ENCODE measurements around the gene PIEZO2.

The PIEZO2 gene

GRCh38 chr18:10878703-10879102 is 270.7 kb downstream of the PIEZO2 start:
- 89% methylated on average over 1 of the region's 1 CpG for WGBS
- no peaks in the 10 kb centered on the region for H3K4me1 ChIP-seq (ENCODE audit: control insufficient read depth, insufficient read depth, low read depth, low read length)
- no peaks in the 10 kb centered on the region for H3K79me1 ChIP-seq (replicated peaks; ENCODE audit: low read length, poor library complexity, severe bottlenecking)
- no peak overlapping the region for H4K91ac ChIP-seq (ENCODE audit: low read length)
- peaks cover 0 to 3% of the 10 kb centered on the region in 2 experiments for H3K27me3 ChIP-seq (ENCODE audit: control insufficient read depth in 1 of 2, insufficient read depth in 1 of 2, low read length in 2 of 2)
- H4K8ac ChIP-seq (ENCODE audit: low read length), result no peak overlapping the region
- H3K9ac ChIP-seq (ENCODE audit: low read length), result no peak overlapping the region
- H3K4me2 ChIP-seq (ENCODE audit: low read length, poor library complexity, severe bottlenecking), result no peak overlapping the region
- H3K27ac ChIP-seq (ENCODE audit: low read length, poor library complexity, severe bottlenecking), result no peak overlapping the region
- no peak overlapping the region for H2BK5ac ChIP-seq (ENCODE audit: low read depth, low read length, poor library complexity, severe bottlenecking)
- H3K23ac ChIP-seq (ENCODE audit: low read length in 2 of 2), result no peak overlapping the region
- H3K18ac ChIP-seq (ENCODE audit: low read depth in 1 of 2, low read length in 2 of 2), result no peak overlapping the region
- H2AK5ac ChIP-seq (ENCODE audit: low read length, severe bottlenecking), result no peak overlapping the region
- H2AFZ ChIP-seq (ENCODE audit: low read depth, low read length), result no peak overlapping the region
- no peaks in the 10 kb centered on the region for H3K9me3 ChIP-seq (ENCODE audit: control insufficient read depth, low read length)
- no peak overlapping the region for H3K4ac ChIP-seq (ENCODE audit: low read depth in 1 of 2, low read length in 2 of 2)
- no peak overlapping the region for H2BK15ac ChIP-seq (ENCODE audit: low read depth, poor library complexity, severe bottlenecking)
- H2BK12ac ChIP-seq (ENCODE audit: low read length in 2 of 2), result no peak overlapping the region
- H3K14ac ChIP-seq (ENCODE audit: low read length in 2 of 2), result no peak overlapping the region
- no peaks in the 10 kb centered on the region for H3K36me3 ChIP-seq (ENCODE audit: control insufficient read depth in 1 of 2, insufficient read depth in 2 of 2, low read depth in 1 of 2, low read length in 2 of 2)
- no peak overlapping the region for H2BK120ac ChIP-seq (ENCODE audit: low read depth, low read length)
- no peak for DNase-seq
- no peak overlapping the region for H3K4me3 ChIP-seq (ENCODE audit: insufficient read depth in 1 of 2, low read depth in 1 of 2, low read length in 2 of 2)

DNA sequence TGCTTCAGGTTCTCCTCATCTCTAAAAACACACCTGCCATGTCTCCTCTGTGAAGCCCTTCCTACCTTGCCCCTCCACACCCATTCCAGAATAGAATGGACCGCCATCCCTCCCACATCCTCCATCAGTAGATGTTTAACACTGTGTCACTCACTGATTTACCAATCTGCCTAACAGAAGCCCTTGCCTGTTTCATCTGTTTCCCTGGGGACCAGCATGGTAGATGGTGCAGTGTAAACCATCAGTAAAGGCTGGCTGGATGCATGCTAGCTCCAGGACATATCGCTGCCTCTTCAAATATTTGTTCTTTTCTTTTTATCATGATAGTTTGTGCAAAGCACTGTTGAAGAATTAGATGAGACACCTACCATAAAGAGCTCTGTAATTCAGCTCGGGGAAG is 271.4 kb downstream of the PIEZO2 start:
- Histone ChIP-seq H2AFZ (ENCODE audit: low read depth, low read length) (no peak overlapping the region), H2BK120ac (ENCODE audit: low read depth, low read length) (no peak overlapping the region), H3K23ac (ENCODE audit: low read length in 2 of 2) (no peak overlapping the region), H2AK5ac (ENCODE audit: low read length, severe bottlenecking) (no peak overlapping the region), H3K9ac (ENCODE audit: low read length) (no peak overlapping the region), H3K4me3 (ENCODE audit: insufficient read depth in 1 of 2, low read depth in 1 of 2, low read length in 2 of 2) (no peak overlapping the region), H3K9me3 (ENCODE audit: control insufficient read depth, low read length) (no peaks in the 10 kb centered on the region), H4K8ac (ENCODE audit: low read length) (no peak overlapping the region), H2BK5ac (ENCODE audit: low read depth, low read length, poor library complexity, severe bottlenecking) (no peak overlapping the region), H3K4me2 (ENCODE audit: low read length, poor library complexity, severe bottlenecking) (no peak overlapping the region), H3K4ac (ENCODE audit: low read depth in 1 of 2, low read length in 2 of 2) (no peak overlapping the region), H3K18ac (ENCODE audit: low read depth in 1 of 2, low read length in 2 of 2) (no peak overlapping the region), H3K79me1 (replicated peaks; ENCODE audit: low read length, poor library complexity, severe bottlenecking) (no peaks in the 10 kb centered on the region), H2BK12ac (ENCODE audit: low read length in 2 of 2) (peak overlapping the region in 1 of 2 experiments; percentile 19), H3K36me3 (ENCODE audit: control insufficient read depth in 1 of 2, insufficient read depth in 2 of 2, low read depth in 1 of 2, low read length in 2 of 2) (no peaks in the 10 kb centered on the region), H3K27ac (ENCODE audit: low read length, poor library complexity, severe bottlenecking) (no peak overlapping the region), H3K4me1 (ENCODE audit: control insufficient read depth, insufficient read depth, low read depth, low read length) (no peaks in the 10 kb centered on the region), H3K14ac (ENCODE audit: low read length in 2 of 2) (no peak overlapping the region), H4K91ac (ENCODE audit: low read length) (no peak overlapping the region), H2BK15ac (ENCODE audit: low read depth, poor library complexity, severe bottlenecking) (no peak overlapping the region), H3K27me3 (ENCODE audit: control insufficient read depth in 1 of 2, insufficient read depth in 1 of 2, low read length in 2 of 2) (peaks cover 0 to 3% of the 10 kb centered on the region in 2 experiments)
- no peak for DNase-seq
- WGBS, result 90% methylated on average over 2 of the region's 3 CpGs

GRCh38 chr18:10875811-10876210 is 273.6 kb downstream of the PIEZO2 start:
- no peak overlapping the region for H2BK5ac ChIP-seq (ENCODE audit: low read depth, low read length, poor library complexity, severe bottlenecking)
- H3K4me1 ChIP-seq (ENCODE audit: control insufficient read depth, insufficient read depth, low read depth, low read length), result no peaks in the 10 kb centered on the region
- DNase-seq, result no peak
- H3K23ac ChIP-seq (ENCODE audit: low read length in 2 of 2), result no peak overlapping the region
- no peaks in the 10 kb centered on the region for H3K36me3 ChIP-seq (ENCODE audit: control insufficient read depth in 1 of 2, insufficient read depth in 2 of 2, low read depth in 1 of 2, low read length in 2 of 2)
- no peak overlapping the region for H3K9ac ChIP-seq (ENCODE audit: low read length)
- H2BK120ac ChIP-seq (ENCODE audit: low read depth, low read length), result no peak overlapping the region
- no peak overlapping the region for H3K4ac ChIP-seq (ENCODE audit: low read depth in 1 of 2, low read length in 2 of 2)
- H3K9me3 ChIP-seq (ENCODE audit: control insufficient read depth, low read length), result no peaks in the 10 kb centered on the region
- no peak overlapping the region for H2AK5ac ChIP-seq (ENCODE audit: low read length, severe bottlenecking)
- H3K27me3 ChIP-seq (ENCODE audit: control insufficient read depth in 1 of 2, insufficient read depth in 1 of 2, low read length in 2 of 2), result peaks cover 0 to 11% of the 10 kb centered on the region in 2 experiments
- H4K91ac ChIP-seq (ENCODE audit: low read length), result no peak overlapping the region
- H3K18ac ChIP-seq (ENCODE audit: low read depth in 1 of 2, low read length in 2 of 2), result no peak overlapping the region
- WGBS, result 64% methylated on average over 2 of the region's 2 CpGs
- no peak overlapping the region for H3K14ac ChIP-seq (ENCODE audit: low read length in 2 of 2)
- no peak overlapping the region for H2AFZ ChIP-seq (ENCODE audit: low read depth, low read length)
- H2BK12ac ChIP-seq (ENCODE audit: low read length in 2 of 2), result no peak overlapping the region
- no peak overlapping the region for H2BK15ac ChIP-seq (ENCODE audit: low read depth, poor library complexity, severe bottlenecking)
- H3K4me3 ChIP-seq (ENCODE audit: insufficient read depth in 1 of 2, low read depth in 1 of 2, low read length in 2 of 2), result no peak overlapping the region
- no peaks in the 10 kb centered on the region for H3K79me1 ChIP-seq (replicated peaks; ENCODE audit: low read length, poor library complexity, severe bottlenecking)
- H3K27ac ChIP-seq (ENCODE audit: low read length, poor library complexity, severe bottlenecking), result no peak overlapping the region
- H4K8ac ChIP-seq (ENCODE audit: low read length), result no peak overlapping the region
- H3K4me2 ChIP-seq (ENCODE audit: low read length, poor library complexity, severe bottlenecking), result no peak overlapping the region

DNA sequence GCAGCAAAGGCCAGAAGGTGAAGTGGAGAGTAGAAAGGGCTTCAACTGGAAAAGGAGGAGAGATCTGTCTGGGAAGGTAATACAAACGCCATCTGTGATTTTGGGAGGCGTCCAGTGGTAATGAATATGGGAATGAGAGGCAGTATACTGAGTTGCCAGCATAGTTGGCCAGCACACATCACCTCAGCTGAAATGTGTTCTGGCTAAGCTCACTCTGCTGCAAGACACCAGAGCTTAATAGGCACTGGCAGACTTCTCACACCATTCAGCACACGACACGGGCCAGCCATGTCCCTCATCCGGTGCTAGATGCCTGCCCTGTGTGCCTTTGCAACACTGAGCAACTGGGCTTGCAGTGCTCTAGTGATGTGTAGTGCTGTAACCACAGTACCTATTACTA is 277.1 kb downstream of the PIEZO2 start:
- H3K4ac ChIP-seq (ENCODE audit: low read depth in 1 of 2, low read length in 2 of 2), result peak overlapping the region in 1 of 2 experiments; percentile 2
- peak overlapping the region in 1 of 2 experiments; percentile 33 for H2BK12ac ChIP-seq (ENCODE audit: low read length in 2 of 2)
- 78% methylated on average over 4 of the region's 5 CpGs for WGBS
- H3K27ac ChIP-seq (ENCODE audit: low read length, poor library complexity, severe bottlenecking), result no peak overlapping the region
- H3K9ac ChIP-seq (ENCODE audit: low read length), result no peak overlapping the region
- no peak overlapping the region for H4K91ac ChIP-seq (ENCODE audit: low read length)
- no peak overlapping the region for H2AK5ac ChIP-seq (ENCODE audit: low read length, severe bottlenecking)
- DNase-seq, result no peak
- no peak overlapping the region for H2BK15ac ChIP-seq (ENCODE audit: low read depth, poor library complexity, severe bottlenecking)
- no peaks in the 10 kb centered on the region for H3K9me3 ChIP-seq (ENCODE audit: control insufficient read depth, low read length)
- H3K4me1 ChIP-seq (ENCODE audit: control insufficient read depth, insufficient read depth, low read depth, low read length), result no peaks in the 10 kb centered on the region
- H4K8ac ChIP-seq (ENCODE audit: low read length), result peak overlapping the region; percentile 10
- H3K27me3 ChIP-seq (ENCODE audit: control insufficient read depth in 1 of 2, insufficient read depth in 1 of 2, low read length in 2 of 2), result peaks cover 0 to 11% of the 10 kb centered on the region in 2 experiments
- peak overlapping the region in 1 of 2 experiments; percentile 13 for H3K14ac ChIP-seq (ENCODE audit: low read length in 2 of 2)
- H3K79me1 ChIP-seq (replicated peaks; ENCODE audit: low read length, poor library complexity, severe bottlenecking), result no peaks in the 10 kb centered on the region
- no peak overlapping the region for H2AFZ ChIP-seq (ENCODE audit: low read depth, low read length)
- H2BK5ac ChIP-seq (ENCODE audit: low read depth, low read length, poor library complexity, severe bottlenecking), result no peak overlapping the region
- H3K36me3 ChIP-seq (ENCODE audit: control insufficient read depth in 1 of 2, insufficient read depth in 2 of 2, low read depth in 1 of 2, low read length in 2 of 2), result no peaks in the 10 kb centered on the region
- H3K4me3 ChIP-seq (ENCODE audit: insufficient read depth in 1 of 2, low read depth in 1 of 2, low read length in 2 of 2), result no peak overlapping the region
- H3K23ac ChIP-seq (ENCODE audit: low read length in 2 of 2), result peak overlapping the region in 1 of 2 experiments; percentile 34
- peak overlapping the region; percentile 1 to 77 for H3K18ac ChIP-seq (ENCODE audit: low read depth in 1 of 2, low read length in 2 of 2)
- H2BK120ac ChIP-seq (ENCODE audit: low read depth, low read length), result no peak overlapping the region
- no peak overlapping the region for H3K4me2 ChIP-seq (ENCODE audit: low read length, poor library complexity, severe bottlenecking)

All from mesenchymal stem cell (in vitro differentiated cells and primary cell).